ENCODE results near the gene FGFR2. TPM values are rescaled to one million over a fixed set of nuclear protein-coding genes. Genes with fewer than 3 reads are reported as not detected.
A peak's percentile ranks its signal among the peaks of the same experiment; 100 is the strongest.

FGFR2 gene
- polyA plus RNA-seq, 1 donor from 2014 or later = 14.8 TPM

DNA sequence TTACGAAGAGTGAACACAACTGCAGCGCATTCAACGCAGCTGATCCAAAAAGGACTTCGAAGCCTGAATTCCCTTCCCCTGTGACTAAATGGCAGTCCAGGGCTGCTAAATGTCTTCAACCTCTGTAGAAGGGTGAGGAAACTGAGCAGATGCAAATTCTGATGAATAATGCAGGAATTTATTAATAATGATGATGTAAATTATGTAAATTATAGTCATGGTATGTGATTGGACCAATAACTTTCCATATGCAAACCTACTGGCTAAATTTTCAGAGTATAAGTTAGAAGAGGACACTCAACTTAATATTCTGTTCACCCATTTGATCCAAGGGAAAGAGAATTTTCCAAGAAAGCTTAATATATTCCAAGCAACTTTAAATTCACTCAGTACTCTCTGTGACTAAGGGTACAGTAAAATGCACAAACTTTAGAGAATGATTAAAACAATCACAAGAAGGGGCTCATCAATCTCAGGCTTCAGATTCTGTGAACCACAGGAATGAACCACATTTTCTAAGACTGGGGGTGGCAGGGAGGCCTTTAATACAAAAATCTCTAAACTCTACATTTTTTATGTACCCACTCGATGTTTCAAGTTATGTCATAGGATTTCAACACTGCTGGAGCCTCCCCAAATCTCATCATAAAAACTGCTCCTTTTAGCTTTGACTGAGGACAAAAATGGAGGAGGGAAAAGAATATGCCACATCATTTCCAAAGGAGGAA lies 3.5 kb downstream of the FGFR2 start:
- H3K36me3 ChIP-seq (ENCODE audit: insufficient read depth, low read length) = peaks cover 7% of the 10 kb centered on the region
- H3K4me2 ChIP-seq (ENCODE audit: low read length) = no peak overlapping the region
- H3K9ac ChIP-seq (ENCODE audit: low read length) = no peak overlapping the region
- no peaks in the 10 kb centered on the region for H4K20me1 ChIP-seq (ENCODE audit: insufficient read depth)
- peaks cover 4% of the 10 kb centered on the region for H3K9me3 ChIP-seq (ENCODE audit: low read length)
- H3K27ac ChIP-seq (ENCODE audit: low read length) = no peak overlapping the region
- H3K27me3 ChIP-seq (ENCODE audit: insufficient read depth, low read depth, low read length) = peaks cover 71% of the 10 kb centered on the region
- peak overlapping the region; percentile 87 for H3K4me3 ChIP-seq (ENCODE audit: low read length)
- TF ChIP-seq, protein P1, sequence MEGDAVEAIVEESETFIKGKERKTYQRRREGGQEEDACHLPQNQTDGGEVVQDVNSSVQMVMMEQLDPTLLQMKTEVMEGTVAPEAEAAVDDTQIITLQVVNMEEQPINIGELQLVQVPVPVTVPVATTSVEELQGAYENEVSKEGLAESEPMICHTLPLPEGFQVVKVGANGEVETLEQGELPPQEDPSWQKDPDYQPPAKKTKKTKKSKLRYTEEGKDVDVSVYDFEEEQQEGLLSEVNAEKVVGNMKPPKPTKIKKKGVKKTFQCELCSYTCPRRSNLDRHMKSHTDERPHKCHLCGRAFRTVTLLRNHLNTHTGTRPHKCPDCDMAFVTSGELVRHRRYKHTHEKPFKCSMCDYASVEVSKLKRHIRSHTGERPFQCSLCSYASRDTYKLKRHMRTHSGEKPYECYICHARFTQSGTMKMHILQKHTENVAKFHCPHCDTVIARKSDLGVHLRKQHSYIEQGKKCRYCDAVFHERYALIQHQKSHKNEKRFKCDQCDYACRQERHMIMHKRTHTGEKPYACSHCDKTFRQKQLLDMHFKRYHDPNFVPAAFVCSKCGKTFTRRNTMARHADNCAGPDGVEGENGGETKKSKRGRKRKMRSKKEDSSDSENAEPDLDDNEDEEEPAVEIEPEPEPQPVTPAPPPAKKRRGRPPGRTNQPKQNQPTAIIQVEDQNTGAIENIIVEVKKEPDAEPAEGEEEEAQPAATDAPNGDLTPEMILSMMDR (IDR thresholded peaks at IDR 0.05; ENCODE audit: poor library complexity, severe bottlenecking) = no peak
- no peak for TF ChIP-seq TAF1 (IDR thresholded peaks at IDR 0.05; ENCODE audit: low read depth)
- no peak for TF ChIP-seq RAD21 (conservative IDR thresholded peaks at IDR 0.05)
- TF ChIP-seq EZH2 (IDR thresholded peaks at IDR 0.05; ENCODE audit: borderline replicate concordance, insufficient read depth, low read length, poor library complexity, severe bottlenecking) = no peak
- TF ChIP-seq, protein P2, sequence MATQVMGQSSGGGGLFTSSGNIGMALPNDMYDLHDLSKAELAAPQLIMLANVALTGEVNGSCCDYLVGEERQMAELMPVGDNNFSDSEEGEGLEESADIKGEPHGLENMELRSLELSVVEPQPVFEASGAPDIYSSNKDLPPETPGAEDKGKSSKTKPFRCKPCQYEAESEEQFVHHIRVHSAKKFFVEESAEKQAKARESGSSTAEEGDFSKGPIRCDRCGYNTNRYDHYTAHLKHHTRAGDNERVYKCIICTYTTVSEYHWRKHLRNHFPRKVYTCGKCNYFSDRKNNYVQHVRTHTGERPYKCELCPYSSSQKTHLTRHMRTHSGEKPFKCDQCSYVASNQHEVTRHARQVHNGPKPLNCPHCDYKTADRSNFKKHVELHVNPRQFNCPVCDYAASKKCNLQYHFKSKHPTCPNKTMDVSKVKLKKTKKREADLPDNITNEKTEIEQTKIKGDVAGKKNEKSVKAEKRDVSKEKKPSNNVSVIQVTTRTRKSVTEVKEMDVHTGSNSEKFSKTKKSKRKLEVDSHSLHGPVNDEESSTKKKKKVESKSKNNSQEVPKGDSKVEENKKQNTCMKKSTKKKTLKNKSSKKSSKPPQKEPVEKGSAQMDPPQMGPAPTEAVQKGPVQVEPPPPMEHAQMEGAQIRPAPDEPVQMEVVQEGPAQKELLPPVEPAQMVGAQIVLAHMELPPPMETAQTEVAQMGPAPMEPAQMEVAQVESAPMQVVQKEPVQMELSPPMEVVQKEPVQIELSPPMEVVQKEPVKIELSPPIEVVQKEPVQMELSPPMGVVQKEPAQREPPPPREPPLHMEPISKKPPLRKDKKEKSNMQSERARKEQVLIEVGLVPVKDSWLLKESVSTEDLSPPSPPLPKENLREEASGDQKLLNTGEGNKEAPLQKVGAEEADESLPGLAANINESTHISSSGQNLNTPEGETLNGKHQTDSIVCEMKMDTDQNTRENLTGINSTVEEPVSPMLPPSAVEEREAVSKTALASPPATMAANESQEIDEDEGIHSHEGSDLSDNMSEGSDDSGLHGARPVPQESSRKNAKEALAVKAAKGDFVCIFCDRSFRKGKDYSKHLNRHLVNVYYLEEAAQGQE (IDR thresholded peaks at IDR 0.05; ENCODE audit: borderline replicate concordance) = no peak
- no peak for TF ChIP-seq MXI1 (conservative IDR thresholded peaks at IDR 0.05; ENCODE audit: poor library complexity, severe bottlenecking)
- TF ChIP-seq POLR2AphosphoS5 (IDR thresholded peaks at IDR 0.05) = no peak
- TF ChIP-seq EP300 (conservative IDR thresholded peaks at IDR 0.05; ENCODE audit: poor library complexity, severe bottlenecking) = no peak
- no peak for TF ChIP-seq SMC3 (conservative IDR thresholded peaks at IDR 0.05; ENCODE audit: poor library complexity)
- H3K9me2 ChIP-seq (ENCODE audit: insufficient read depth, low read length) = no peaks in the 10 kb centered on the region
- no peaks in the 10 kb centered on the region for H3F3A ChIP-seq (ENCODE audit: insufficient read depth, low read length, poor library complexity, severe bottlenecking)
- no peak overlapping the region for H2AFZ ChIP-seq (ENCODE audit: low read depth, low read length)
- no peaks in the 10 kb centered on the region for H3K79me2 ChIP-seq (replicated peaks; ENCODE audit: insufficient read depth, low read length)

DNA sequence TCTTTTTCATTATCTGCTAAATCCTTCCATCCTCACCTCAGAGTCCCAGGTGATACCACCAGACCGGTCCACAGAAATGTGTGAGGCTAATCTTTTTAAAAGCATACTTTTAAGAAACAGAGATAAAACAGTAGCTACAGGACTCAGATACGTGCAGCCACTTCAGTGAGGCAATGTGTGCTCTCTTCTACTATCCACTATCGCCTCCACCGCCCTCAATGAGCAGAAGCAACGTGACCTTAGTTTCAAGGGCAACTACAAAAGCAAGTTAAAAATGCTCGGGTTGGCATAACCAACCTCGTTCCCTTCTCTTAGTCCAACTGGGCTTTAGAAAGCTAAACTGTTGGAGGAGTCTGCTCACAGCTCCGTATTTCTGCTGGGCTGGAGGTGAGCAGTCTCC lies 4.2 kb downstream of the FGFR2 start:
- no peaks in the 10 kb centered on the region for H4K20me1 ChIP-seq (ENCODE audit: insufficient read depth)
- peaks cover 7% of the 10 kb centered on the region for H3K36me3 ChIP-seq (ENCODE audit: insufficient read depth, low read length)
- H3K27ac ChIP-seq (ENCODE audit: low read length) = no peak overlapping the region
- no peaks in the 10 kb centered on the region for H3F3A ChIP-seq (ENCODE audit: insufficient read depth, low read length, poor library complexity, severe bottlenecking)
- H3K27me3 ChIP-seq (ENCODE audit: insufficient read depth, low read depth, low read length) = peaks cover 69% of the 10 kb centered on the region
- TF ChIP-seq TAF1 (IDR thresholded peaks at IDR 0.05; ENCODE audit: low read depth) (no peak), RAD21 (conservative IDR thresholded peaks at IDR 0.05) (no peak), MXI1 (conservative IDR thresholded peaks at IDR 0.05; ENCODE audit: poor library complexity, severe bottlenecking) (no peak), EP300 (conservative IDR thresholded peaks at IDR 0.05; ENCODE audit: poor library complexity, severe bottlenecking) (no peak), POLR2AphosphoS5 (IDR thresholded peaks at IDR 0.05) (no peak), EZH2 (IDR thresholded peaks at IDR 0.05; ENCODE audit: borderline replicate concordance, insufficient read depth, low read length, poor library complexity, severe bottlenecking) (no peak), SMC3 (conservative IDR thresholded peaks at IDR 0.05; ENCODE audit: poor library complexity) (no peak)
- TF ChIP-seq, protein P1 (IDR thresholded peaks at IDR 0.05; ENCODE audit: poor library complexity, severe bottlenecking) = no peak
- TF ChIP-seq, protein P2 (IDR thresholded peaks at IDR 0.05; ENCODE audit: borderline replicate concordance) = no peak
- H3K9me2 ChIP-seq (ENCODE audit: insufficient read depth, low read length) = no peaks in the 10 kb centered on the region
- H2AFZ ChIP-seq (ENCODE audit: low read depth, low read length) = no peak overlapping the region
- no peaks in the 10 kb centered on the region for H3K79me2 ChIP-seq (replicated peaks; ENCODE audit: insufficient read depth, low read length)
- H3K9me3 ChIP-seq (ENCODE audit: low read length) = peaks cover 4% of the 10 kb centered on the region
- H3K4me2 ChIP-seq (ENCODE audit: low read length) = no peak overlapping the region
- H3K9ac ChIP-seq (ENCODE audit: low read length) = no peak overlapping the region
- H3K4me3 ChIP-seq (ENCODE audit: low read length) = no peak overlapping the region
